Measurements from ENCODE around the gene PPP1R10. TPM values are rescaled to one million over a fixed set of nuclear protein-coding genes. Genes with fewer than 3 reads are reported as not detected.
A peak's percentile ranks its signal among the peaks of the same experiment; 100 is the strongest.

PPP1R10 gene
- polyA plus RNA-seq, 1 donor = 37.0 TPM

GRCh38 chr6:30597315-30598144 is 19.5 kb downstream of the PPP1R10 start:
- peak; percentile 58 for DNase-seq

- no peak for DNase-seq
Observed at GRCh38 chr6:30592287-30592686, 24.8 kb downstream of the PPP1R10 start.

GRCh38 chr6:30591008-30591407 is 26.0 kb downstream of the PPP1R10 start:
- DNase-seq = no peak

- no peak for DNase-seq
Observed at GRCh38 chr6:30590509-30590908, 26.5 kb downstream of the PPP1R10 start.

- no peak for DNase-seq
Observed at GRCh38 chr6:30589754-30590358, 27.2 kb downstream of the PPP1R10 start.

- no peak for DNase-seq
Observed at GRCh38 chr6:30583921-30584320, 33.1 kb downstream of the PPP1R10 start.

GRCh38 chr6:30578051-30578450 is 39.0 kb downstream of the PPP1R10 start:
- DNase-seq = no peak

- no peak for DNase-seq
Observed at GRCh38 chr6:30573113-30573512, 43.9 kb downstream of the PPP1R10 start.

- DNase-seq = no peak
Observed at GRCh38 chr6:30572148-30572547, 44.9 kb downstream of the PPP1R10 start.

- no peak for DNase-seq
Observed at GRCh38 chr6:30571762-30572082, 45.3 kb downstream of the PPP1R10 start.

GRCh38 chr6:30571075-30571761 is 45.8 kb downstream of the PPP1R10 start, which contains the start of gene ABCF1:
Gene ABCF1 (plus strand): TSS chr6:30571442. CDS start chr6:30571488, 46 bp downstream.
- DNase-seq = peak; percentile 99

- DNase-seq = no peak
Observed at GRCh38 chr6:30570740-30571074, 46.3 kb downstream of the PPP1R10 start.

GRCh38 chr6:30570263-30570662 is 46.8 kb downstream of the PPP1R10 start:
- no peak for DNase-seq

GRCh38 chr6:30568245-30568644 is 48.8 kb downstream of the PPP1R10 start:
- no peak for DNase-seq

- no peak for DNase-seq
Observed at GRCh38 chr6:30565772-30566171, 51.3 kb downstream of the PPP1R10 start.

- DNase-seq = no peak
Observed at GRCh38 chr6:30564114-30564513, 52.9 kb downstream of the PPP1R10 start.

- DNase-seq = no peak
Observed at GRCh38 chr6:30562470-30563425, 54.3 kb downstream of the PPP1R10 start.

- no peak for DNase-seq
Observed at GRCh38 chr6:30560930-30561329, 56.1 kb downstream of the PPP1R10 start.

GRCh38 chr6:30557683-30557981 is 59.4 kb downstream of the PPP1R10 start:
- no peak for DNase-seq

GRCh38 chr6:30556906-30557682 is 59.9 kb downstream of the PPP1R10 start, which contains the start of gene PRR3:
Gene PRR3 (plus strand): TSS chr6:30557295. CDS start chr6:30557345, 50 bp downstream.
- peak; percentile 93 for DNase-seq

GRCh38 chr6:30556066-30556905 is 60.8 kb downstream of the PPP1R10 start, which contains the start of gene GNL1:
Gene GNL1 (minus strand): TSS chr6:30556489. CDS start chr6:30556203, 286 bp downstream.
- peak; percentile 92 for DNase-seq

All from hindlimb muscle (tissue), 1 donor.